Lower lobe of right lung (tissue), 2 donors: ENCODE results near the gene GFRA4. TPM values are rescaled to one million over a fixed set of nuclear protein-coding genes. Genes with fewer than 3 reads are reported as not detected.

Experiments used
- ATAC-seq, 2 donors: fragments of 200-7000 bp; cut with Tn5 transposase; one replicate each; pipeline ENCODE4 v1.9.1; 2020 to 2022; ENCODE audit warnings: mild to moderate bottlenecking in 2 of 2, moderate library complexity in 2 of 2
- DNase-seq: peaks from one replicate; pipeline ENCODE4 v3.0.0-alpha.2; 2020
- H3K27ac ChIP-seq: fragments of 200-600 bp; one replicate; pipeline ENCODE4 v1.8.0; 2022
- H3K27me3 ChIP-seq: fragments of 200-600 bp; one replicate; pipeline ENCODE4 v1.8.0; 2022; ENCODE audit warnings: low read depth
- H3K36me3 ChIP-seq: fragments of 200-600 bp; one replicate; pipeline ENCODE4 v1.8.0; 2022; ENCODE audit warnings: mild to moderate bottlenecking
- H3K4me1 ChIP-seq: fragments of 200-600 bp; one replicate; pipeline ENCODE4 v1.8.0; 2022
- H3K4me3 ChIP-seq: fragments of 200-600 bp; one replicate; pipeline ENCODE4 v1.8.0; 2022; ENCODE audit warnings: mild to moderate bottlenecking
- H3K9me3 ChIP-seq: fragments of 200-600 bp; one replicate; pipeline ENCODE4 v1.8.0; 2022
- intact Hi-C: fragments of 100-400 bp; cut with DNase I; formaldehyde crosslinking; loops from one replicate; pipeline ENCODE4 v1.11.0; 2022
- total RNA-seq: library from RNA; stranded (reverse); fragmentation: NEBNext Ultra II Directional; extraction: Animal tissue kit (Norgen Biotek cat#: 25700); gene quantifications from one replicate; pipeline ENCODE4 v1.2.1, GENCODE V29; 2021
- TF ChIP-seq, protein P1 (sequence below): fragments of 200-600 bp; IDR thresholded peaks from one replicate; pipeline ENCODE4 v1.8.0; 2022; ENCODE audit warnings: antibody characterized with exemption, mild to moderate bottlenecking
- donor health status: DM: no; HTN: yes; CAD: no; lungs with severe emphysema.

Gene GFRA4
- total RNA-seq, 1 donor from 2014 or later, result not detected

DNA sequence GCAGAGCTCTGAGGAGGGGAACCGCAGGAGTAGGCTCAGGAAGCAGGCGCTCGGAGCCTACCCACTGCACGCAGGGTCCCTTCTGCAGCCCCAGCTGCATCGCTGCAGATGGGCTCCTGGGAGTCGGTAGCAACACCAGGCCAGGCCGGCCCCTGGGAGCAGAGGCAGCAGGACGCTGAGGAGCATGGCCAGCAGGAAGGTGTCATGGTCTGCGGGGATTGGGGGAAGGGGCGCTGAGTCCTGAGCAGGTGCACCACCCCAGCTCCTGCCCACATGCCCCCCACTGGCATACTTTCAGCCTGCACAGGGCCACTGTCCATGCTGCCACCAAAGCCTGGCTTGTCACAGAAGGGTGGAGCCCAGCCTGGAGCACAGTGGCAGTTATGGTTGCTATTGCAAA lies 7.7 kb upstream of the GFRA4 start:
- DNase-seq, result peak; percentile 38
- H3K27me3 ChIP-seq, result peaks cover 56% of the 10 kb centered on the region
- TF ChIP-seq, protein P1, sequence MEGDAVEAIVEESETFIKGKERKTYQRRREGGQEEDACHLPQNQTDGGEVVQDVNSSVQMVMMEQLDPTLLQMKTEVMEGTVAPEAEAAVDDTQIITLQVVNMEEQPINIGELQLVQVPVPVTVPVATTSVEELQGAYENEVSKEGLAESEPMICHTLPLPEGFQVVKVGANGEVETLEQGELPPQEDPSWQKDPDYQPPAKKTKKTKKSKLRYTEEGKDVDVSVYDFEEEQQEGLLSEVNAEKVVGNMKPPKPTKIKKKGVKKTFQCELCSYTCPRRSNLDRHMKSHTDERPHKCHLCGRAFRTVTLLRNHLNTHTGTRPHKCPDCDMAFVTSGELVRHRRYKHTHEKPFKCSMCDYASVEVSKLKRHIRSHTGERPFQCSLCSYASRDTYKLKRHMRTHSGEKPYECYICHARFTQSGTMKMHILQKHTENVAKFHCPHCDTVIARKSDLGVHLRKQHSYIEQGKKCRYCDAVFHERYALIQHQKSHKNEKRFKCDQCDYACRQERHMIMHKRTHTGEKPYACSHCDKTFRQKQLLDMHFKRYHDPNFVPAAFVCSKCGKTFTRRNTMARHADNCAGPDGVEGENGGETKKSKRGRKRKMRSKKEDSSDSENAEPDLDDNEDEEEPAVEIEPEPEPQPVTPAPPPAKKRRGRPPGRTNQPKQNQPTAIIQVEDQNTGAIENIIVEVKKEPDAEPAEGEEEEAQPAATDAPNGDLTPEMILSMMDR, result no peak
- ATAC-seq, result no peak
- no peak overlapping the region for H3K4me3 ChIP-seq
- no peaks in the 10 kb centered on the region for H3K36me3 ChIP-seq
- H3K9me3 ChIP-seq, result no peaks in the 10 kb centered on the region
- intact Hi-C loops, result no loop called here
- peaks cover 7% of the 10 kb centered on the region for H3K4me1 ChIP-seq
- H3K27ac ChIP-seq, result no peak overlapping the region

DNA sequence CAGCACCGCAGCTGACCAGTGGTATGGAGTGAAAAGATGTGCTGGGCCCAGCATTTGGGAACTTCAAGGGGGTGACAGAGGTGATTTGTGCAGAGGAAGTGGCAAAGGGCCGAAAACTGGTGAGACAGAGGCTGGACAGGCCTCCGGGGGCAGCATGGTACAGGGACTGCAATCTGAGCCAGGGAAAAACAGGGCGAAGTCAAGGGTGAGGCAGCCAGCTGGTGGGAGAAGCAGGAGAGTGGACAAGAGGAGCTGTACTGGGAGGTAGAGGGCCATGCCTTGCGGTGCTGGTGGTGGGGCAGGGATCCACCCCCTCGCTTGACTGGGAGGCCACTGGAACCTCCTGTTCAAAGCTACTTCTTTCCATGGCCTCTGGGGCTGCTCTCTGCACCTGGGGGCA lies 7.3 kb upstream of the GFRA4 start:
- Histone ChIP-seq H3K36me3 (no peaks in the 10 kb centered on the region), H3K27ac (no peak overlapping the region), H3K4me1 (peaks cover 7% of the 10 kb centered on the region), H3K4me3 (no peak overlapping the region), H3K27me3 (peaks cover 53% of the 10 kb centered on the region), H3K9me3 (no peaks in the 10 kb centered on the region)
- DNase-seq (no peak), ATAC-seq (no peak)
- TF ChIP-seq, protein P1, result no peak
- intact Hi-C loops, result no loop called here

GRCh38 chr20:3669710-3670367 lies 6.6 kb upstream of the GFRA4 start:
- ATAC-seq (no peak), DNase-seq (no peak)
- H3K27ac ChIP-seq, result no peak overlapping the region
- no peaks in the 10 kb centered on the region for H3K36me3 ChIP-seq
- H3K4me1 ChIP-seq, result peaks cover 7% of the 10 kb centered on the region
- no peak overlapping the region for H3K4me3 ChIP-seq
- H3K9me3 ChIP-seq, result no peaks in the 10 kb centered on the region
- intact Hi-C loops, result no loop called here
- TF ChIP-seq, protein P1, result no peak
- peaks cover 47% of the 10 kb centered on the region for H3K27me3 ChIP-seq

DNA sequence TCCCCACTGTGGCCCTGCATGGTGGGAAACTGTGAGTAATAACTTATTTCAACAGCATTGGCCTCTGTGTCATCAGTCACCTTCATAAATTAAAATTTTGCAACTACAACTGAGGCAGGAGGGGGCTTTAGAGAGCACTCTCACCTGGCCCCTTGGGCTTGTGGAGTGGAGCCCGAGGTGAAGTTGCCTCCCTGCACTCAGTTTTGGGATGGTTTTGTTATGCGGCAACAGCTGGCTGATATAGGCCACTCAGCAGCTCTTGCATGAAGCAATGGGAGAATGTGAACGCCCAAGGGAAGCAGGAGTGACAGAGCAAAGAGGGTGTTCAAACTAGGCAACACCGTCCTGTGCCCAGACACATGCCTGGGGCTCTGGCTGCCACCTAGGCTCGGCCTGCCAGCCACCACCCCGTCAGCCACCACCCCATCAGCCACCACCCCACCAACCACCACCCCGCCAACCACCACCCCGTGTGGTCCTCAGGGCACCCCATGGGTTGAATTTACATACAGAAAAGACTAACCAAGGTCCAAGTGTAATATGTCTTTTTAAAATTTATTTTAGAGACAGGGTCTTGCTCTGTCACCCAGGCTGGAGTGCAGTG lies 4.3 kb upstream of the GFRA4 start:
- DNase-seq, result no peak
- no peaks in the 10 kb centered on the region for H3K36me3 ChIP-seq
- H3K9me3 ChIP-seq, result no peaks in the 10 kb centered on the region
- peaks cover 2% of the 10 kb centered on the region for H3K4me1 ChIP-seq
- H3K27ac ChIP-seq, result no peak overlapping the region
- no peak overlapping the region for H3K4me3 ChIP-seq
- TF ChIP-seq, protein P1, result no peak
- intact Hi-C loops, result no loop called here
- peaks cover 25% of the 10 kb centered on the region for H3K27me3 ChIP-seq
- ATAC-seq, result no peak

DNA sequence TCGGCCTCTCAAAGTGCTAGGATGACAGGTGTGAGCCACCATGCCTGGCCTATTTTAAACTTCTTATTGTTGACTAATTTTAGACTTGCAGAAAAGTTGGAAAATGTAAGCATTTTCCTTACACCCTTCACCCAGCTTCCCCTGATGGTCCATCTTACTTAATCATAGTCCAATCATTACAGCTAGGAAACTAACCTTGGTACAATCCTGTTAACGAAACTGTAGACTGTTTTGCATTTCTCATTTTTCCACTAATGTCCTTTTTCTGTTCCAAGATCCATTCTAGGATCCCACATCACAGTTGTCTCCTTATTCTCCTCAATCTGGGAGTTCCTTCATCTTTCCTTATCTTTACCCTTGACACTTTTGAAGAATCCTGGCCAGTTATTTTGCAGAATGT lies 659 bp upstream of the GFRA4 start:
- H3K9me3 ChIP-seq, result no peaks in the 10 kb centered on the region
- TF ChIP-seq, protein P1, result no peak
- H3K36me3 ChIP-seq, result no peaks in the 10 kb centered on the region
- H3K27ac ChIP-seq, result no peak overlapping the region
- no peak for DNase-seq
- H3K4me1 ChIP-seq, result no peaks in the 10 kb centered on the region
- intact Hi-C loops, result no loop called here
- peaks cover 32% of the 10 kb centered on the region for H3K27me3 ChIP-seq
- no peak overlapping the region for H3K4me3 ChIP-seq
- ATAC-seq, result no peak
